H1 (cell line): ENCODE data around the gene RBMS1. TPM values are rescaled to one million over a fixed set of nuclear protein-coding genes. Genes with fewer than 3 reads are reported as not detected.

ENCODE experiments used
- ATF2 ChIP-seq: IDR thresholded peaks from 2 replicates; pipeline ENCODE4 v1.6.1; 2012; ENCODE audit warnings: low read length, inconsistent platforms
- CHD7 ChIP-seq: fragments of 300-600 bp; sonication (generic); IDR thresholded peaks from 2 replicates; pipeline ENCODE4 v1.7.1; 2012; ENCODE audit warnings: low read length, moderate library complexity, mild to moderate bottlenecking, inconsistent platforms; ENCODE audit not compliant: insufficient replicate concordance
- POLR2AphosphoS5 ChIP-seq: IDR thresholded peaks from 2 replicates; pipeline ENCODE4 v1.6.1; 2011; ENCODE audit warnings: low read depth, low read length
- TCF12 ChIP-seq: IDR thresholded peaks from 2 replicates; pipeline ENCODE4 v1.6.1; 2011; ENCODE audit warnings: low read depth, mild to moderate bottlenecking, low read length
- polyA plus RNA-seq, 7 experiments: library from polyadenylated mRNA; depleted of rRNA in 3 of 7; stranded (reverse) in 5 of 7; unstranded in 2 of 7; fragments of >200 nt in 5 of 7; fragments of 200-250 nt in 2 of 7; gene quantifications; 1 replicate in 5 of 7; 2 replicates in 1 of 7; 4 replicates in 1 of 7; pipeline versions ENCODE4 v1.2.1 to v1.2.3, GENCODE V29; 2011 to 2013; ENCODE audit warnings: missing spikeins in 2 of 7, mixed read lengths in 2 of 7
- total RNA-seq: library from RNA; stranded (reverse); fragmentation: NEBNext Ultra II Directional; extraction: Animal tissue kit (Norgen Biotek cat#: 25700); gene quantifications from 2 replicates; pipeline ENCODE4 v1.2.1, GENCODE V29; 2021

The RBMS1 gene
- total and polyA plus RNA-seq, 2 of the 8 experiments (the other 6 are each of a cell fraction or from before 2014, with no cell fraction given) = 53.7 to 60.0 TPM

- no peak for TF ChIP-seq CHD7
- TF ChIP-seq ATF2 = no peak
- no peak for TF ChIP-seq TCF12
- TF ChIP-seq POLR2AphosphoS5 = no peak
These were observed 117.0 kb downstream of the RBMS1 start (continued) for GRCh38 chr2:160376576-160376975.
